ENCODE measurements around the gene CELF4.

The CELF4 gene

DNA sequence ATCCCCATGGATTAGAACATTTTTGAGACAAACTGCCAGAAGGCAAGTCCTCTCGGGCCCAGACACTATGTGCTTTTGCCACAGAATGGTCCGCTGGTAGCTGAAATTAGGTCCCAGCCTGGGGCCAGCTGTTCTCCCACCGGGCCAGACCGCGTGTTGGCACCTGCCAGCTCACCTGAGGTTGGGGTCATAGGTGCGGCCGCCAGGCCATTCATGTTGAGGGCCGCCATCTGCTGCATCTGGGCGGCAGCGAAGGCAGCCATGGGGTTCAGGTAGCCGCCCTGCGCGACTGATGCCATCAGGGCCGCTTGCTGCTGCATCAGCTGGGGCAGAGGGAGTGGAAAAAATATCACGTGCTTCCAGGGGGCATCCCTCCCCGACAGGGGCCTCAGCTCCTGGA is 292.8 kb downstream of the CELF4 start:
- Histone ChIP-seq H3K4me3 (ENCODE audit: low read depth, low read length) (no peak overlapping the region), H3K27ac (no peak overlapping the region), H3K9me3 (ENCODE audit: severe bottlenecking) (no peaks in the 10 kb centered on the region), H3K36me3 (no peaks in the 10 kb centered on the region), H3K27me3 (ENCODE audit: insufficient read depth, low read depth, severe bottlenecking) (no peaks in the 10 kb centered on the region)
- no peak for DNase-seq
- TF ChIP-seq, protein P1, sequence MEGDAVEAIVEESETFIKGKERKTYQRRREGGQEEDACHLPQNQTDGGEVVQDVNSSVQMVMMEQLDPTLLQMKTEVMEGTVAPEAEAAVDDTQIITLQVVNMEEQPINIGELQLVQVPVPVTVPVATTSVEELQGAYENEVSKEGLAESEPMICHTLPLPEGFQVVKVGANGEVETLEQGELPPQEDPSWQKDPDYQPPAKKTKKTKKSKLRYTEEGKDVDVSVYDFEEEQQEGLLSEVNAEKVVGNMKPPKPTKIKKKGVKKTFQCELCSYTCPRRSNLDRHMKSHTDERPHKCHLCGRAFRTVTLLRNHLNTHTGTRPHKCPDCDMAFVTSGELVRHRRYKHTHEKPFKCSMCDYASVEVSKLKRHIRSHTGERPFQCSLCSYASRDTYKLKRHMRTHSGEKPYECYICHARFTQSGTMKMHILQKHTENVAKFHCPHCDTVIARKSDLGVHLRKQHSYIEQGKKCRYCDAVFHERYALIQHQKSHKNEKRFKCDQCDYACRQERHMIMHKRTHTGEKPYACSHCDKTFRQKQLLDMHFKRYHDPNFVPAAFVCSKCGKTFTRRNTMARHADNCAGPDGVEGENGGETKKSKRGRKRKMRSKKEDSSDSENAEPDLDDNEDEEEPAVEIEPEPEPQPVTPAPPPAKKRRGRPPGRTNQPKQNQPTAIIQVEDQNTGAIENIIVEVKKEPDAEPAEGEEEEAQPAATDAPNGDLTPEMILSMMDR (IDR thresholded peaks at IDR 0.05; ENCODE audit: low read depth, low read length), result no peak

DNA sequence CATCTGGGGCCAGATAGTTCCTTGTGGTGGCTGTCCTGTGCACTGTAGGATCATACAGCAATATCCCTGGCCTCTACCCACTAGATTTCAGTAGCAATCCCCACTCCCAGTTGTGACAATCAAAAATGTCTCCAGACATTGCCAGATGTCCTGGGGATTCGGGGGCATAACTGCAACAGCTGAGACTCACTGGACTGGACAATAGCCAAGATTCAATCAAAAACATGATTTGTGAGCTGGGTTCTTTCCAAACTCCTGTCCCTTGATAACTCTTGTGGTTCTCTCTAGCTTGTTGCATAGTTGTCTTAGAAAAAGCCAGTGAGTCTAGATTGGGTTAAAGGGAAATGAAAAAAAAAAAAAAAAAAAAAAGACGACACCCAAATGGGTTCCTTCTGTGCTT is 293.4 kb downstream of the CELF4 start:
- TF ChIP-seq, protein P1 (IDR thresholded peaks at IDR 0.05; ENCODE audit: low read depth, low read length), result no peak
- Histone ChIP-seq H3K27ac (no peak overlapping the region), H3K9me3 (ENCODE audit: severe bottlenecking) (no peaks in the 10 kb centered on the region), H3K27me3 (ENCODE audit: insufficient read depth, low read depth, severe bottlenecking) (no peaks in the 10 kb centered on the region), H3K36me3 (no peaks in the 10 kb centered on the region), H3K4me3 (ENCODE audit: low read depth, low read length) (no peak overlapping the region)
- no peak for DNase-seq

DNA sequence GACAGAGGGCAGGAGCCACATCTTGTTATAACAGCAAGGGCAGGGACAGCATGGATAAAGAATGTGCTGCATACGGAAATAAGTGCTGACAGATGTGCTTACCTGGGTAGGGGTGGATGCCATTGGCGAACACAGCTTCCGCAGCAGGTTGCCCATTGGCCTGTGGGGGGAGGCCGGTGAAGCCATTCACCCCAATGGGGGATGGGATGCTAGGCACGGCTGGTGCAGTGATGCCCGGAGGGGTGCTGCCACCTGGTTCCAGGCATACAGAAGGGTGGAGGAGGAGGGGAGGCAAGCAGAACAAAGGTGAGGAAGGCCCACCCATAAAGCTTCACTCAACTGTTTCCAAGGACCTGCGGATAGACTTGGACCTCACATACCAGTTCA is 294.9 kb downstream of the CELF4 start:
- no peak for DNase-seq
- Histone ChIP-seq H3K9me3 (ENCODE audit: severe bottlenecking) (no peaks in the 10 kb centered on the region), H3K36me3 (no peaks in the 10 kb centered on the region), H3K27ac (no peak overlapping the region), H3K4me3 (ENCODE audit: low read depth, low read length) (no peak overlapping the region), H3K27me3 (ENCODE audit: insufficient read depth, low read depth, severe bottlenecking) (no peaks in the 10 kb centered on the region)
- TF ChIP-seq, protein P1 (IDR thresholded peaks at IDR 0.05; ENCODE audit: low read depth, low read length), result no peak

DNA sequence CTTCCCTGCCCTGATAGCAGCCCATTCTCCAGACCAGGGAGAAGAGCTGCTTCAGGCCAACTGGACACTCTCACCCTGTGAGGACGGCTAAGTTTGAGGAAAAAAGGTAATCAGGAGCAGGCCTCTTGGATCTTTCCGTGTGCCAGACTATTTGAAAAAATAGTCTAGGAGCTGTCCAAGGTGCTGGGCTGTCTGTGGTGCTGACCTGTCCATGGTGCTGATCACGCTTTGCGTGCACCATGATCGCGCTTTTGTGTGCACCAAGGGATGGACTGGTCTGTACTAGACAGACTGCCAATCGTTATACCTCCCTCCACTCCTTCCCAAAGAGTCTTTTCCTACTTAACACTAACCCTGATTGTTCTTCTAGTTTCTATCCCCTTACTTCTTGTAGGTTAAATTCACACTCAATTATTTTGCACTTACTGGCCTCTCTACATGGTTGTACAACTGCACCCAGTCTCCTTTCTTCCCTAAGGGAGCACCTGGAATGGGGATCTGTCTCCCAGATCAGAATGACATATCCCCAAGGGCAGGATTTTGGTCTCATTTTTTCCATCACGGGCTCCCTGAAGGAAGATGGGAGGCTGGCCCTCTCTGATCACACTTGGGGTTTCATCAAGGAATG is 295.4 kb downstream of the CELF4 start:
- H3K27ac ChIP-seq, result no peak overlapping the region
- no peak for DNase-seq
- H3K9me3 ChIP-seq (ENCODE audit: severe bottlenecking), result no peaks in the 10 kb centered on the region
- H3K36me3 ChIP-seq, result no peaks in the 10 kb centered on the region
- no peaks in the 10 kb centered on the region for H3K27me3 ChIP-seq (ENCODE audit: insufficient read depth, low read depth, severe bottlenecking)
- H3K4me3 ChIP-seq (ENCODE audit: low read depth, low read length), result no peak overlapping the region
- TF ChIP-seq, protein P1 (IDR thresholded peaks at IDR 0.05; ENCODE audit: low read depth, low read length), result no peak

DNA sequence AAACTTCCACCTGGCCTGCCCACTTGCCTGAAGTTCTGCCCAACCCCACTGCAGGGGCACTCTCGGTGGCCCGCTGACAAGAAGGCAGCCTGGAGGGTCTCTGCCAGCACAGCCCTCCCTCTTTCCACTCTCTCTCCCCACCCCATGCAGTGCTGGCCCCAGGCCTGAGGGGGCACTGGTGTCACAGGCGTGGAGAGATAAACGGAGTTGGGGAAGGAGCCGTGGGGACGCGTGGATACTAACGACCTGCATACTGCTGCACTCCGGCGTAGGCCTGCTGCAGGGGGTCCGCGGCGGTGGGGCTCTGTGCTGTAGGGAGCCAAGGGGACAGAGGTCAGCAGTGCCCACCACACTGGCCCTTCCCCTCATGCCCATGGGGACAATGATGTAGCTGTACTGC is 299.3 kb downstream of the CELF4 start:
- Histone ChIP-seq H3K9me3 (ENCODE audit: severe bottlenecking) (no peaks in the 10 kb centered on the region), H3K27ac (no peak overlapping the region), H3K36me3 (no peaks in the 10 kb centered on the region), H3K4me3 (ENCODE audit: low read depth, low read length) (no peak overlapping the region), H3K27me3 (ENCODE audit: insufficient read depth, low read depth, severe bottlenecking) (no peaks in the 10 kb centered on the region)
- TF ChIP-seq, protein P1 (IDR thresholded peaks at IDR 0.05; ENCODE audit: low read depth, low read length), result peak; percentile 75
- peak; percentile 65 for DNase-seq

DNA sequence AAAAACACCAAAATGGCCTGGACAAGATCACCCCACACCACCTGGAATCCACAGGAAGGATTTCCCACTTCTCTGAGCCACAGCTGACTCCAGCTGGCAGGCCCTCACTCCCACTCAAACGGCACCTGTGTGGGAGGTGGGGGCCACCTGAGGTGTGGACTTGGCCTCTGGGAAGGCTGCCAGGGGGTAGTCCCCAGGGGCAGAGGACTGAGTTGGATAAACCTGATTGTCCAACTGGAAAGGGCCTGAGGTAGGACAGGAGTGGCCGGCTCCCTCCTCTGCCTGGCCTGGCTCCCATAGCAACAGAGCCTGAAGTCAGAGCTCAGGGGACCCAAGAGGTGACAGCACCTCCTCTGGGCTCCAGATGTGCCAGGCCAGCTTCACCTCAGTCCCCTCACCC is 300.2 kb downstream of the CELF4 start:
- TF ChIP-seq, protein P1 (IDR thresholded peaks at IDR 0.05; ENCODE audit: low read depth, low read length), result no peak
- H3K9me3 ChIP-seq (ENCODE audit: severe bottlenecking), result no peaks in the 10 kb centered on the region
- H3K27ac ChIP-seq, result no peak overlapping the region
- no peak overlapping the region for H3K4me3 ChIP-seq (ENCODE audit: low read depth, low read length)
- DNase-seq, result no peak
- H3K36me3 ChIP-seq, result no peaks in the 10 kb centered on the region
- H3K27me3 ChIP-seq (ENCODE audit: insufficient read depth, low read depth, severe bottlenecking), result no peaks in the 10 kb centered on the region
